ENCODE measurements around the gene BPIFB4.

GRCh38 chr20:33095249-33095648, 15.8 kb downstream of the BPIFB4 start:
- no peak for TF ChIP-seq CTCF (IDR thresholded peaks at IDR 0.05)
- no peak for TF ChIP-seq TCF7L2 (IDR thresholded peaks at IDR 0.05; ENCODE audit: low read depth, low read length)
